Activated CD4-positive, CD25-positive, alpha-beta regulatory T cell treated with anti-CD3 and anti-CD28 coated beads, Interleukin-2, amount 50 U/mL, for 72 hours (primary cell): Measurements from ENCODE around the gene ALDH3B1.
A peak's percentile ranks its signal among the peaks of the same experiment; 100 is the strongest.

Source experiments
- DNase-seq: peaks from one replicate; pipeline ENCODE4 v3.0.0; 2021

The ALDH3B1 gene

DNA sequence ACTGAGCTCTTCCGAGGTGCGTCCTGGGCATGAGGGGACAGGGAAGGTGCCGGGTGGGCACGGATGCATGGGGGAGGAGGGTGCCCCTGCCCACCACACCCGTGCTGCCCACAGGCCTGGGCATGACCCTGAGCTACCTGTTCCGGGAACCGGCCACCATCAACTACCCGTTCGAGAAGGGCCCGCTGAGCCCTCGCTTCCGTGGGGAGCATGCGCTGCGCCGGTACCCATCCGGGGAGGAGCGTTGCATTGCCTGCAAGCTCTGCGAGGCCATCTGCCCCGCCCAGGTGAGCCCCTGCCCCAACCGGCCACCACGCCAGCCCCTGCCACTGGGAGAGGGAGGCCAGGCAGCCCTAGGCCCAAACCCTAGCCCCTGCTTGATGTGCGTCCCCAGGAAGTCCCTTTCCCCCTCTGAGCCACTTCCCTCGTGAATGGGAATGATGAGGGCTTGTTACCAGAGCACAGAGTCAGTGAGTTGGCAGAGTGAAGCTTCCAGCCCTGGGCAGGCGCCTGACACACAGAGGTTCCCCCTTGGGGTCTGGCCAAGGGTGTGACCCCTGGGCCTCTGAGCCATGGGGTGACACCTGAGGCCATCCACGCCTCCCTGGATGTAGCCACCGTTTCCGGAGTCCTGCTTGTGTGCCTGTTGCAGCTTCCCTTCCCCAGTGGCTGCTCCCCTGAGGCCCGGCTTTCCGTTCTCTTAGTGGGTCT is 23.0 kb downstream of the ALDH3B1 start:
- DNase-seq = no peak

DNA sequence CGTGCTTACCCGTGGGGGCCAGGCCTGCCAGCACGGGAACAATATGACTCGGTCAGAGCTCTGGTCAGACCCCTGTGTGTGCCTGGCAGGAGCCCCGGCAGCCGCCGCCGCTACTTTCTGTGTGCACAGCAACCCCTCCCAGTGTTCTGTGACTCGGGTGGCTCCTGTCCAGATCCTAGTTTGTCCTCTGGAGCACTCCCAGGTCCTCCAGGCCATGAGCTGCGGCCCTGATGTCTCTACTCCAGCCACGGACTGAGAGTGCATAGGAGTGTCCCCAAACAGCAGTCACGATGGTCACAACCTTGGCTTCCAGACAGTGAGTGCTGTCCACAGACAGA is 23.6 kb downstream of the ALDH3B1 start:
- no peak for DNase-seq

- no peak for DNase-seq
These were observed 25.2 kb downstream of the ALDH3B1 start for GRCh38 chr11:68035266-68035876.

- no peak for DNase-seq
These were observed 26.1 kb downstream of the ALDH3B1 start for GRCh38 chr11:68036141-68036716.

DNA sequence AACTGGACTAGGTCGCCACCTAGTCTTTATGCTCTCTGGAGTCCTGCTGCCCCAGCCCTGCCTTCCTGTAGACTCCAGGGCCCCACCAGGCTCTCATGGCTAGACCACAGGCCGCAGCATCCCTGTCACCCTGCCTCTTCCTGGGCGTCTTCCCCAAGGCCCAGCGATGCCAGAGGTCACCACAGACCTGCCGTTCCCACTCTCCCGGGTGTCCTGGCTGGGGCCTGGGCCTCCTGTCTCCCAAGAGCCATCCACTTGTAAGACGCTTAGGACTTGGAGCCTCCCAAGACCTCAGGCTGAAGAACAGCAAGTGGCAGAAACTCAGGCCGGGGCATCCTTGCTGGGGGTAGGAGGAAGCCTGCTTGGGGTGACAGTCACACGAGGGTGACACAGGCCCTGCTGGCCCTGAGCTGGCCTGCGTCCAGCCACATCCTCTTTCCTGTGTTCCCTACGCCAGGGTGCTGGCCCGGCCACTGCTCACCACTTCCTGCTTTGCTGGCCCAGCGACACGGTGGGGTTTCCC is 26.7 kb downstream of the ALDH3B1 start:
- DNase-seq = peak; percentile 60

GRCh38 chr11:68037411-68038225 is 27.5 kb downstream of the ALDH3B1 start:
- DNase-seq = no peak

DNA sequence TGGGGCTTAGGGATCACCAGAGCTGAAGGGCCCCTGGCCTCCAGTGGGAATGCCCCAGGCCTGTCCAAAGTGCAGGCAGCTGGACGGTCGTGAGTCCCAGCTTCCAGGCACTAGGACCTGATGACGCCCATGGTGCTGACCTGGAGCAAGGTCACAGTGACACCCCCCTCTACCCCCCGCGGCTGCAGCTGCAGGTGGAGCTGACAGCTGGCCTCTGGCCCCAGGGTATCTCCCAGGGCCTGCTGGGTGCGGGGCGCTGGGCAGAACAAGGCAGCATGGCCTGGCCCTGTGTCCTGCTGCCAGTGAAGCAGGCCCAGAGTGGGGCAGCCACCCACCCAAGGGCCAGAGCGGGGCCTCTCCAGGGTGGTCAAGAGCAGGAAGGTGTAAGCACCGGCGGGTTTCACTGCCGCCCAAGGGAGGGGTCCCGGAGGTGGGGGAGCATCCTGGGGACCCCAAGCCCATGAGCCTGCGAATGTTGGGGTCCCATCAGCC is 28.1 kb downstream of the ALDH3B1 start:
- DNase-seq = no peak

GRCh38 chr11:68038718-68039525 is 28.8 kb downstream of the ALDH3B1 start, which contains the start of gene TCIRG1:
TCIRG1 (plus strand) TSS chr11:68039025; CDS start chr11:68041272, 2,247 bp downstream.
- peak; percentile 64 for DNase-seq

DNA sequence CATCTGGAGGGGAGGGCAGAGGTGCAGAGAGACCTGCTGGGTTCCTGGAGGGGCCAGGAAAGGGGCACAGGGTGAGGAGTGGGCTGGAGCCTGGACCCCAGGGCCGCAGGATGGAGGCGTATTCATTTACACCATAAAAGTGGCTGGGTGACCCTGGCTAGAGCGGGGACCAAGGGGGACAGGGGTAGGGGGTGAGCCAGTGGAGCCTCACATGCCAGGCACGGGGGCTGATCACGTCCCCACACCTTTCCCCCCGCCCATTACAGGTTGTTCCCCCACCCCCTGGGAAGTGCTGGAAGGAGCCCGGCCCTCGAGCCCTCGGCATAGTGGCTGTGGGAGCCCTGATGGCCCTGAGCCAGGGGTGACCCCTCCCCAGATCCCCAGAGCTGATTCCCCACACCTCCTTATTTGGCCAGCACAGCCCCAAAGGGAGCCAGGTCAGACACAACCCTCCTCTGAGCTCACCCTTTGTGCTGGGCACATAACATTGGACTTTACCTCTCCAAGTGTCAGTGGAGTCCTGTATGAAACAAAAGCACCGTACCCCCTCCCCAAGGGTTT is 29.5 kb downstream of the ALDH3B1 start:
- no peak for DNase-seq

GRCh38 chr11:68040101-68040956 is 30.2 kb downstream of the ALDH3B1 start:
- DNase-seq = peak; percentile 69

DNA sequence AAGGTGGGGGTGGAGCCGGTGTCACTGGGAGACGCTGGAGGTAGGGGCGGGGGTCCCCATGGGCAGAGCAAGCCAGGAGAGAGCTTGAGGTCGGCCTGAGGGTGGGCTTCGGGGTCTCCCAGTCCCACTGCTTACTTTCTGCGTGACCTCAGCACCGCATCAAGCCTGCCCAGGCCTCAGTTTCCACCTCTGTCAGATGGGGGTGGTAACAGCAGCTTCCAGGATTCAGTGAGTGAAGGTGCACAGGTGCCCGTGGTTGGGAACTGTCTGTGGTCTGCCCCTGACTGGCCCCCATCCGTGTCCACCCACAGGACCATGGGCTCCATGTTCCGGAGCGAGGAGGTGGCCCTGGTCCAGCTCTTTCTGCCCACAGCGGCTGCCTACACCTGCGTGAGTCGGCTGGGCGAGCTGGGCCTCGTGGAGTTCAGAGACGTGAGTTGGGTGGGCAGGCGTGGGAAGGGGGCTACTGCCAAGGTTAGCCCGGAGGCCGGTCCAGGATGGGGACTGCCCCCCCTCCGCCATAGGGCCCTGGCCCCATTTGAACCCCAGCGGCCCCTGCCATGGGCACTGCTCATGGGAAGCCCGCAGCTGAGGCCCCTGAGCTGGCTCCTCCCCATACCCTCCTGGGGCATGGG is 30.9 kb downstream of the ALDH3B1 start:
- DNase-seq = no peak

GRCh38 chr11:68041617-68042218 is 31.6 kb downstream of the ALDH3B1 start:
- no peak for DNase-seq

DNA sequence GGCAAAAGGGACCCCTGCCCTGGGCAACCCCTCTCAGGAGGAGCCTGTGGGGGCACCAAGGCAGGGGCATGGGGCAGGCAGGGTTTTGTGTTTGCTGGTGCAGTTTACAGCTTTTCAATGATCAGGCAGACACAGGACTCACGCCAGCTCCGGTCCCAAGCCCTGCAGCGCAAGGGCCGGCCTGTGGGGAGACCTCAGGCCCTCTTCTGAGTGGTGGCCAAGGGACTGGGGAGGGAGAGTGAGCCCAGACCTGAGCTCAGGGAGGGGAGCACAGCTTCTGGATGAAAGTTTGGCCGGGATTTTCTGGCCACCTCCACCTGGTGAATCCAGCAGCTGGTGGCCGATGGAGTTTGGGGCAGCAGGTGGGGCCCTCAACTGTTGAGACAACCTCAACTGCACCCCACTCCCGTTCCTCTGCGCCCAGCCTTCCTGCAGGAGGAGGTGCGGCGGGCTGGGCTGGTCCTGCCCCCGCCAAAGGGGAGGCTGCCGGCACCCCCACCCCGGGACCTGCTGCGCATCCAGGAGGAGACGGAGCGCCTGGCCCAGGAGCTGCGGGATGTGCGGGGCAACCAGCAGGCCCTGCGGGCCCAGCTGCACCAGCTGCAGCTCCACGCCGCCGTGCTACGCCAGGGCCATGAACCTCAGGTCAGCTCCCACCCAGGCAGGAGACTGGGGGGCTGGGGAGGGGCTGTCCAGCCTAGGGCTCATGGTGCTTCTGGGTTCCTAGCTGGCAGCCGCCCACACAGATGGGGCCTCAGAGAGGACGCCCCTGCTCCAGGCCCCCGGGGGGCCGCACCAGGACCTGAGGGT is 32.3 kb downstream of the ALDH3B1 start:
- DNase-seq = no peak

DNA sequence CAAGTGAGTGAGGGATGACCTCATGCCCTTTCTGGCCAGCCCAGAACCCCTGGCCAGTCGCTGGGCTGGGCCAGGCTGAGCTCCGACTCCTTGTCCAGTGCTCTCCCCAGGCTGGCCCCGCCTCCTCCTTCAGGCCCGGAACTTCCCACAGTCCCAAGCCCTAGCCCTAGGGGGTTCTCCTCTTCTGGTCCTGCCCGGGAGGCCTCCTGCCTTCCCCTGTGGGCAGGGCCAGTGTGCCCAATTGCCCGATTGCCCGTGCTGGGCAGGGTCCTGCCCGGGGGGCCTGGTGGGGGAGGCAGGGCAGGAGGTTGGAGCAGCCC is 32.9 kb downstream of the ALDH3B1 start:
- no peak for DNase-seq

DNA sequence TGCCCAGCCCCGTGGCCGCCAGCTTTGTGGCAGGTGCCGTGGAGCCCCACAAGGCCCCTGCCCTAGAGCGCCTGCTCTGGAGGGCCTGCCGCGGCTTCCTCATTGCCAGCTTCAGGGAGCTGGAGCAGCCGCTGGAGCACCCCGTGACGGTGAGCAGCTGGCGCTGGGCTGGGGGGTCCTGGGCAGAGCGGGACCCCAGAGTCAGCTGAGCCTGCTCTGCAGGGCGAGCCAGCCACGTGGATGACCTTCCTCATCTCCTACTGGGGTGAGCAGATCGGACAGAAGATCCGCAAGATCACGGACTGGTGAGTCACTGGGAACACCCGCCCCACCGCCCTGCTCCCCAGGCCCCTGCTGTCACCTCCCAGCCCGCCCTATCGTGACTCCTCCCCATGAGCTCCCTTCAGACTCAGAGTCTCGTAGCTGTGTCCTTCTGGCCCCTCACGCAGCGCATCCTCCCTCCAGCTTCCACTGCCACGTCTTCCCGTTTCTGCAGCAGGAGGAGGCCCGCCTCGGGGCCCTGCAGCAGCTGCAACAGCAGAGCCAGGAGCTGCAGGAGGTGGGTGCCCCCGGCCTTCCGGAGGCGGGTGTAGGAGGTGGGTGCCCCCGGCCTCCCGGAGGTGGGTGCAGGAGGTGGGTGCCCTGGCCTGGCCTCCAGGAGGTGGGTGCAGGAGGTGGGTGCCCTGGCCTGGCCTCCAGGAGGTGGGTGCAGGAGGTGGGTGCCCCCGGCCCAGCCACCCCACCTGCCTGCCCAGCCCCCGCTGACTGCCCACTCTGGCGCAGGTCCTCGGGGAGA is 33.4 kb downstream of the ALDH3B1 start:
- DNase-seq = no peak

- no peak for DNase-seq
These were observed 34.2 kb downstream of the ALDH3B1 start for GRCh38 chr11:68044145-68044813.

DNA sequence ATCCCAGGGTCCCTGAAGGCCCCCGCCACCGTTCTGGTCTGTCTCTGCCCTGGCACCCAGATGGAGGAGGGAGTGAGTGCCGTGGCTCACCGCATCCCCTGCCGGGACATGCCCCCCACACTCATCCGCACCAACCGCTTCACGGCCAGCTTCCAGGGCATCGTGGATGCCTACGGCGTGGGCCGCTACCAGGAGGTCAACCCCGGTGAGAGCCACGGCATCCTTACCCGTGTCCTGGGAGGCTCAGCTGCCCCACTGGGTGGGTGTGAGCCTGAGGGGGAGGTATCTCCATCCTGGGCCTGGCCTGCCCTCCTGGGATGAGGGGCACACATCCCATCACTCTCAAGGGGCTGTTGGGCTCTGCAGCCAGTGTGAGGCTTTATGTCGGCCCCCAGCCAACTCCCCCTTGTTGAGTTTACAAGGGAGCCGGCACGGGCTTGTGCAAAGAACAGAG is 34.8 kb downstream of the ALDH3B1 start:
- DNase-seq = no peak
